Sigmoid colon (tissue), 7 donors: ENCODE data around the gene GPATCH2. TPM values are rescaled to one million over a fixed set of nuclear protein-coding genes. Genes with fewer than 3 reads are reported as not detected.

Experiments
- DNase-seq: peaks from one replicate; pipeline ENCODE4 v3.0.0-alpha.2; 2019
- H3K27ac ChIP-seq, 4 donors: fragments of 200-600 bp; sonication (generic); one replicate each; pipeline ENCODE4 v1.5.1; 2016 to 2019; ENCODE audit warnings: mild to moderate bottlenecking in 1 of 4
- H3K27me3 ChIP-seq, 3 donors: fragments of 200-600 bp; sonication (generic); one replicate each; pipeline ENCODE4 v1.5.1; 2019; ENCODE audit warnings: mild to moderate bottlenecking in 1 of 3
- H3K36me3 ChIP-seq, 4 donors: fragments of 200-600 bp; sonication (generic); one replicate each; pipeline ENCODE4 v1.5.1; 2016 to 2019
- H3K4me1 ChIP-seq, 4 donors: fragments of 200-600 bp; sonication (generic); one replicate each; pipeline ENCODE4 v1.5.1; 2017 to 2019
- H3K4me3 ChIP-seq, 4 donors: fragments of 200-600 bp; sonication (generic); one replicate each; pipeline ENCODE4 v1.5.1; 2017 to 2019; ENCODE audit warnings: mild to moderate bottlenecking in 2 of 4, moderate library complexity in 1 of 4
- H3K9me3 ChIP-seq, 4 donors: fragments of 200-600 bp in 3 of 4; sonication (generic) in 3 of 4; one replicate each; pipeline versions ENCODE4 v1.5.1 to v1.6.1; 2013 to 2019
- CTCF ChIP-seq, 4 experiments: fragments of 450-650 bp in 3 of 4; fragments of 200-600 bp in 1 of 4; IDR thresholded peaks; one replicate each; pipeline ENCODE4 v1.5.1; 2016 to 2019; ENCODE audit warnings: antibody characterized with exemption in 4 of 4, mild to moderate bottlenecking in 3 of 4, moderate library complexity in 2 of 4
- EP300 ChIP-seq, 4 donors: sonication (generic); formaldehyde crosslinking; IDR thresholded peaks; one replicate each; pipeline ENCODE4 v1.6.1; 2017; ENCODE audit warnings: antibody characterized with exemption in 4 of 4
- POLR2A ChIP-seq, 2 donors: fragments of 450-650 bp; IDR thresholded peaks; one replicate each; pipeline ENCODE4 v1.6.1; 2016; ENCODE audit warnings: antibody characterized with exemption in 2 of 2, mild to moderate bottlenecking in 2 of 2, moderate library complexity in 2 of 2
- POLR2AphosphoS5 ChIP-seq, 4 donors: sonication (generic); formaldehyde crosslinking; IDR thresholded peaks; one replicate each; pipeline ENCODE4 v1.6.1; 2017; ENCODE audit warnings: antibody characterized with exemption in 4 of 4
- WGBS, 2 donors: extraction: QIAGEN DNeasy Blood & Tissue Kit; methylation state at CpG; one replicate each; pipeline ENCODE4 v1.1.7; 2013; 5-methylcytosine and 5-hydroxymethylcytosine counted together
- intact Hi-C: fragments of 100-400 bp; cut with DNase I; formaldehyde crosslinking; loops from one replicate; pipeline ENCODE4 v1.15.1; 2023
- polyA plus RNA-seq, 3 donors: library from polyadenylated mRNA; stranded (reverse); fragments of 200-250 nt; gene quantifications; one replicate each; pipeline ENCODE4 v1.2.3, GENCODE V29; 2013
- total RNA-seq, 4 donors: library from RNA; depleted of rRNA; stranded (reverse); fragments of >200 nt; gene quantifications; one replicate each; pipeline ENCODE4 v1.1.0, GENCODE V29; 2016
- donor health status: healthy with polysubstance abuse.
- donor health status: Bipolar disorder and iron deficiency.
- donor health status: healthy.

GPATCH2 gene
- total and polyA plus RNA-seq, 7 donors: 3.0 to 18.5 (median 12.2) TPM

GRCh38 chr1:217627431-217627830 is 3.5 kb downstream of the GPATCH2 start:
- Histone ChIP-seq H3K4me3 (no peak overlapping the region), H3K27ac (no peak overlapping the region), H3K4me1 (peaks cover 0 to 41% (median 21%) of the 10 kb centered on the region in 4 donors), H3K27me3 (no peaks in the 10 kb centered on the region), H3K9me3 (no peaks in the 10 kb centered on the region), H3K36me3 (no peaks in the 10 kb centered on the region)
- no peak for DNase-seq
- WGBS, 2 donors: 7 to 16% methylated on average over 3 of the region's 3 CpGs
- intact Hi-C loops: no loop called here
- TF ChIP-seq POLR2AphosphoS5 (IDR thresholded peaks at IDR 0.05) (no peak), EP300 (IDR thresholded peaks at IDR 0.05) (no peak), CTCF (IDR thresholded peaks at IDR 0.05) (no peak), POLR2A (IDR thresholded peaks at IDR 0.05) (no peak)

GRCh38 chr1:217626321-217626720 is 4.6 kb downstream of the GPATCH2 start:
- Histone ChIP-seq H3K4me1 (peaks cover 0 to 35% (median 14%) of the 10 kb centered on the region in 4 donors), H3K9me3 (no peaks in the 10 kb centered on the region), H3K36me3 (no peaks in the 10 kb centered on the region), H3K4me3 (no peak overlapping the region), H3K27ac (no peak overlapping the region), H3K27me3 (no peaks in the 10 kb centered on the region)
- TF ChIP-seq CTCF (IDR thresholded peaks at IDR 0.05): no peak
- no peak for TF ChIP-seq EP300 (IDR thresholded peaks at IDR 0.05)
- TF ChIP-seq POLR2AphosphoS5 (IDR thresholded peaks at IDR 0.05): no peak
- no peak for TF ChIP-seq POLR2A (IDR thresholded peaks at IDR 0.05)
- WGBS, 2 donors: 86 to 91% methylated on average over 2 of the region's 2 CpGs
- DNase-seq: no peak
- intact Hi-C loops: no loop called here

GRCh38 chr1:217622042-217622441 is 8.8 kb downstream of the GPATCH2 start:
- H3K9me3 ChIP-seq: no peaks in the 10 kb centered on the region
- H3K27me3 ChIP-seq: no peaks in the 10 kb centered on the region
- no peak overlapping the region for H3K27ac ChIP-seq
- no peak overlapping the region for H3K4me3 ChIP-seq
- peaks cover 0 to under 1% (median 0%) of the 10 kb centered on the region in 4 donors for H3K4me1 ChIP-seq
- no peak for TF ChIP-seq POLR2A (IDR thresholded peaks at IDR 0.05)
- TF ChIP-seq POLR2AphosphoS5 (IDR thresholded peaks at IDR 0.05): no peak
- no peak for TF ChIP-seq EP300 (IDR thresholded peaks at IDR 0.05)
- no peak for TF ChIP-seq CTCF (IDR thresholded peaks at IDR 0.05)
- H3K36me3 ChIP-seq: peaks cover 0 to 13% (median 2%) of the 10 kb centered on the region in 4 donors
- intact Hi-C loops: no loop called here
- DNase-seq: no peak
- WGBS, 2 donors: 85 to 94% methylated on average over 3 of the region's 3 CpGs

- Histone ChIP-seq H3K9me3 (no peaks in the 10 kb centered on the region), H3K4me1 (no peaks in the 10 kb centered on the region), H3K27ac (no peak overlapping the region), H3K36me3 (peaks cover 0 to 13% (median 2%) of the 10 kb centered on the region in 4 donors), H3K4me3 (no peak overlapping the region), H3K27me3 (no peaks in the 10 kb centered on the region)
- WGBS, 2 donors: 81 to 92% methylated on average over 4 of the region's 4 CpGs
- DNase-seq: no peak
- TF ChIP-seq POLR2AphosphoS5 (IDR thresholded peaks at IDR 0.05) (no peak), CTCF (IDR thresholded peaks at IDR 0.05) (no peak), EP300 (IDR thresholded peaks at IDR 0.05) (no peak)
- intact Hi-C loops: no loop called here
Measured at GRCh38 chr1:217620814-217621213, 10.1 kb downstream of the GPATCH2 start.

- Histone ChIP-seq H3K9me3 (no peaks in the 10 kb centered on the region), H3K27me3 (no peaks in the 10 kb centered on the region), H3K4me3 (no peak overlapping the region), H3K36me3 (peaks cover 0 to 23% (median 2%) of the 10 kb centered on the region in 4 donors), H3K4me1 (no peaks in the 10 kb centered on the region), H3K27ac (no peak overlapping the region)
- WGBS, 2 donors: 79 to 82% methylated on average over 1 of the region's 1 CpG
- no peak for DNase-seq
- TF ChIP-seq POLR2AphosphoS5 (IDR thresholded peaks at IDR 0.05) (no peak), CTCF (IDR thresholded peaks at IDR 0.05) (no peak), POLR2A (IDR thresholded peaks at IDR 0.05) (no peak), EP300 (IDR thresholded peaks at IDR 0.05) (no peak)
- intact Hi-C loops: no loop called here
Measured at GRCh38 chr1:217617126-217617525, 13.8 kb downstream of the GPATCH2 start.
